Measurements from ENCODE around the gene ADPRHL1.

DNA sequence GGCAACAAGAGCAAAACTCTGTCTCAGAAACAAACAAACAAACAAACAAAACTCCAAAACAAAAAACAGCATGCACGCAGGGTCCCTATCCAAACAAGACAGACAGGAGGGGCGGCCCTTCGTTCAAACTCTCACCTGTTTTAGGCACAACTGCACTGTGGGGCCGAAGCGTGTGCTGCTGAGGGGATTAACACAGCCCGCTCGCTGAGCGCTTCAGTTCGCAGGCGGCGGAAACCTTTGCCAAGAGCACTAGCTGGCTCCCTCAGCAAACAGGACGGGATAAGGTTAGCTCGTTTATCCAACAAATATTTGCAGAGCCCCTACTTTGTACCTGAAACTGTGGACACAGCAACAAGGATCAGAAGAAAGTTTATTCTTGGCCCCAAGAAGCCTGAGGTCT, 1.6 kb upstream of the ADPRHL1 start:
- TF ChIP-seq, protein P1, sequence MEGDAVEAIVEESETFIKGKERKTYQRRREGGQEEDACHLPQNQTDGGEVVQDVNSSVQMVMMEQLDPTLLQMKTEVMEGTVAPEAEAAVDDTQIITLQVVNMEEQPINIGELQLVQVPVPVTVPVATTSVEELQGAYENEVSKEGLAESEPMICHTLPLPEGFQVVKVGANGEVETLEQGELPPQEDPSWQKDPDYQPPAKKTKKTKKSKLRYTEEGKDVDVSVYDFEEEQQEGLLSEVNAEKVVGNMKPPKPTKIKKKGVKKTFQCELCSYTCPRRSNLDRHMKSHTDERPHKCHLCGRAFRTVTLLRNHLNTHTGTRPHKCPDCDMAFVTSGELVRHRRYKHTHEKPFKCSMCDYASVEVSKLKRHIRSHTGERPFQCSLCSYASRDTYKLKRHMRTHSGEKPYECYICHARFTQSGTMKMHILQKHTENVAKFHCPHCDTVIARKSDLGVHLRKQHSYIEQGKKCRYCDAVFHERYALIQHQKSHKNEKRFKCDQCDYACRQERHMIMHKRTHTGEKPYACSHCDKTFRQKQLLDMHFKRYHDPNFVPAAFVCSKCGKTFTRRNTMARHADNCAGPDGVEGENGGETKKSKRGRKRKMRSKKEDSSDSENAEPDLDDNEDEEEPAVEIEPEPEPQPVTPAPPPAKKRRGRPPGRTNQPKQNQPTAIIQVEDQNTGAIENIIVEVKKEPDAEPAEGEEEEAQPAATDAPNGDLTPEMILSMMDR (IDR thresholded peaks at IDR 0.05), result no peak
- no peak for TF ChIP-seq CBFB (CRISPR knock-in tag; IDR thresholded peaks at IDR 0.05; ENCODE audit: low read depth)
- TF ChIP-seq KAT7 (CRISPR knock-in tag; IDR thresholded peaks at IDR 0.05; ENCODE audit: borderline replicate concordance), result no peak
- no peak for TF ChIP-seq SMAD4 (CRISPR knock-in tag; IDR thresholded peaks at IDR 0.05)
- no peak for TF ChIP-seq NFE2L1 (CRISPR knock-in tag; IDR thresholded peaks at IDR 0.05)
- TF ChIP-seq, protein P2, sequence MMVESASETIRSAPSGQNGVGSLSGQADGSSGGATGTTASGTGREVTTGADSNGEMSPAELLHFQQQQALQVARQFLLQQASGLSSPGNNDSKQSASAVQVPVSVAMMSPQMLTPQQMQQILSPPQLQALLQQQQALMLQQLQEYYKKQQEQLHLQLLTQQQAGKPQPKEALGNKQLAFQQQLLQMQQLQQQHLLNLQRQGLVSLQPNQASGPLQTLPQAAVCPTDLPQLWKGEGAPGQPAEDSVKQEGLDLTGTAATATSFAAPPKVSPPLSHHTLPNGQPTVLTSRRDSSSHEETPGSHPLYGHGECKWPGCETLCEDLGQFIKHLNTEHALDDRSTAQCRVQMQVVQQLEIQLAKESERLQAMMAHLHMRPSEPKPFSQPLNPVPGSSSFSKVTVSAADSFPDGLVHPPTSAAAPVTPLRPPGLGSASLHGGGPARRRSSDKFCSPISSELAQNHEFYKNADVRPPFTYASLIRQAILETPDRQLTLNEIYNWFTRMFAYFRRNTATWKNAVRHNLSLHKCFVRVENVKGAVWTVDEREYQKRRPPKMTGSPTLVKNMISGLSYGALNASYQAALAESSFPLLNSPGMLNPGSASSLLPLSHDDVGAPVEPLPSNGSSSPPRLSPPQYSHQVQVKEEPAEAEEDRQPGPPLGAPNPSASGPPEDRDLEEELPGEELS (CRISPR knock-in tag; IDR thresholded peaks at IDR 0.05), result no peak
- no peak for TF ChIP-seq ZNF232 (CRISPR knock-in tag; IDR thresholded peaks at IDR 0.05)
- no peak for TF ChIP-seq ZNF416 (CRISPR knock-in tag; IDR thresholded peaks at IDR 0.05)
